Calu3 (cell line): ENCODE results near the gene TMEM176B. TPM values are rescaled to one million over a fixed set of nuclear protein-coding genes. Genes with fewer than 3 reads are reported as not detected.

ENCODE experiments used
- BruUV-seq: library from RNA; stranded (reverse); fragments of 400-500 nt; replicated peaks from 2 replicates; lab custom pipeline; 2021; lab: Mats Ljungman, UMichigan
- CTCF ChIA-PET: fragments of 300-600 bp; sonication (Branson Sonifier 250); formaldehyde crosslinking; loops from one replicate; lab custom pipeline; 2022; ENCODE audit warnings: antibody characterized with exemption; lab: Charles Lee
- DNase-seq: peaks from one replicate; pipeline ENCODE4 v3.0.0; 2022
- H3K27ac Mint-ChIP-seq: one replicate; pipeline ENCODE4 v1.8.0; 2022; ENCODE audit warnings: mixed read lengths; ENCODE audit not compliant: unreplicated experiment
- H3K27me3 Mint-ChIP-seq: one replicate; pipeline ENCODE4 v1.8.0; 2022; ENCODE audit warnings: mixed read lengths; ENCODE audit not compliant: unreplicated experiment
- H3K36me3 Mint-ChIP-seq: one replicate; pipeline ENCODE4 v1.8.0; 2022; ENCODE audit warnings: mild to moderate bottlenecking, moderate library complexity, mixed read lengths; ENCODE audit not compliant: insufficient read depth, unreplicated experiment
- H3K4me1 Mint-ChIP-seq: one replicate; pipeline ENCODE4 v1.8.0; 2022; ENCODE audit warnings: mild to moderate bottlenecking, low read depth, mixed read lengths; ENCODE audit not compliant: unreplicated experiment
- H3K4me3 Mint-ChIP-seq: one replicate; pipeline ENCODE4 v1.8.0; 2022; ENCODE audit warnings: mild to moderate bottlenecking, low read depth, moderate library complexity, mixed read lengths; ENCODE audit not compliant: unreplicated experiment
- H3K9me3 Mint-ChIP-seq: one replicate; pipeline ENCODE4 v1.8.0; 2022; ENCODE audit warnings: low read depth, mixed read lengths; ENCODE audit not compliant: unreplicated experiment
- CTCF ChIP-seq: fragments of 200-600 bp; IDR thresholded peaks from one replicate; pipeline ENCODE4 v1.8.0; 2022; ENCODE audit warnings: antibody characterized with exemption; ENCODE audit not compliant: unreplicated experiment
- intact Hi-C: fragments of 100-400 bp; cut with micrococcal nuclease; formaldehyde crosslinking; loops from one replicate; pipeline ENCODE4 v1.10.0; 2022; ENCODE audit not compliant: unreplicated experiment
- total RNA-seq: library from RNA; stranded (reverse); gene quantifications from 2 replicates; pipeline ENCODE4 v1.2.3, GENCODE V29; 2022

TMEM176B gene
- total RNA-seq, 1 experiment from 2014 or later: 3.1 TPM

GRCh38 chr7:150831851-150832250 lies 31.7 kb upstream of the TMEM176B start:
- BruUV-seq: no TSS peak
- Mint-ChIP-seq H3K4me3 (no peak overlapping the region), H3K27ac (no peak overlapping the region), H3K27me3 (peaks cover 14% of the 10 kb centered on the region), H3K36me3 (no peaks in the 10 kb centered on the region), H3K9me3 (no peaks in the 10 kb centered on the region), H3K4me1 (peaks cover 8% of the 10 kb centered on the region)
- DNase-seq: no peak
- intact Hi-C loops: no loop called here
- TF ChIP-seq CTCF: no peak
- CTCF ChIA-PET: interaction anchor here (0.6 kb wide), 1 partner anchor 745 kb away, joined by 3 read pairs; no protein-coding TSS in a partner anchor

GRCh38 chr7:150830937-150831336 lies 30.8 kb upstream of the TMEM176B start:
- intact Hi-C loops: no loop called here
- H3K27me3 Mint-ChIP-seq: peaks cover 14% of the 10 kb centered on the region
- TF ChIP-seq CTCF: no peak
- no peak for DNase-seq
- no peaks in the 10 kb centered on the region for H3K9me3 Mint-ChIP-seq
- H3K4me3 Mint-ChIP-seq: no peak overlapping the region
- no TSS peak for BruUV-seq
- peaks cover 8% of the 10 kb centered on the region for H3K4me1 Mint-ChIP-seq
- CTCF ChIA-PET: no interaction called here
- H3K27ac Mint-ChIP-seq: no peak overlapping the region
- H3K36me3 Mint-ChIP-seq: no peaks in the 10 kb centered on the region

- H3K36me3 Mint-ChIP-seq: no peaks in the 10 kb centered on the region
- intact Hi-C loops: no loop called here
These were observed 29.3 kb upstream of the TMEM176B start for GRCh38 chr7:150829426-150829825.

GRCh38 chr7:150828384-150828783 lies 28.2 kb upstream of the TMEM176B start:
- Mint-ChIP-seq H3K4me1 (peaks cover 8% of the 10 kb centered on the region), H3K36me3 (no peaks in the 10 kb centered on the region), H3K4me3 (no peak overlapping the region), H3K27ac (no peak overlapping the region), H3K27me3 (peaks cover 14% of the 10 kb centered on the region), H3K9me3 (no peaks in the 10 kb centered on the region)
- no peak for DNase-seq
- intact Hi-C loops: no loop called here
- CTCF ChIA-PET: no interaction called here
- no TSS peak for BruUV-seq
- TF ChIP-seq CTCF: no peak

More at GRCh38 chr7:150829426-150829825, 29.3 kb upstream of the TMEM176B start:
- Mint-ChIP-seq H3K27ac (no peak overlapping the region), H3K4me1 (peaks cover 8% of the 10 kb centered on the region), H3K9me3 (no peaks in the 10 kb centered on the region), H3K4me3 (no peak overlapping the region), H3K27me3 (peaks cover 14% of the 10 kb centered on the region)
- BruUV-seq: no TSS peak
- no peak for DNase-seq
- CTCF ChIA-PET: no interaction called here
- TF ChIP-seq CTCF: no peak
